NCI-H226 (cell line): ENCODE results near the gene ZNF189.
"Not testable (repeated sequence)": the region's sequence is repeated elsewhere in the genome, so short reads cannot be mapped to it uniquely, and the experiment has no call there.

Experiments
- DNase-seq: peaks from one replicate; pipeline ENCODE4 v3.0.0-alpha.2; 2015

The ZNF189 gene

GRCh38 chr9:101381118-101381517 is 17.5 kb upstream of the ZNF189 start:
- no peak for DNase-seq

GRCh38 chr9:101381833-101382342 is 16.8 kb upstream of the ZNF189 start:
- no peak for DNase-seq

DNA sequence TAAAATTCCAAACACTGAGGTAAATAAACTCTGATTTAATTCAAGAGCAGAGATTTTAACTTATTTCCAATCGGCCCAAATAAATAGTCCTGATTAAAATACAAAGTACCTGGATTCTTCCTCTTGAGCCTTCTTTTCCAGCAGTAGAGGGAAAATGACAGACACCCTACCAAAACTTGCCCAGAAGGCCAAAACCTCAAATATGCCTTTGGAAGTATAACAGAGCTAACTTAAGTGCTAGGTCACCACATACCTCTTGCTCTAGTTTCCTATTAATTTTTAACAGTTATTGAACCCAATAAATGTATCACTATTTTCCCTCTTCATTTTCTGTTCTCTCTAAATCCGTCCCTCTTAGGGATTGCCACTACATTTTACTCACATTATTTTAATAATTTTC is 15.3 kb upstream of the ZNF189 start:
- DNase-seq: no peak

- not testable (repeated sequence) for DNase-seq
Observed at GRCh38 chr9:101384873-101385536, 13.6 kb upstream of the ZNF189 start, which contains the start of gene BAAT. Gene BAAT (minus strand): TSS chr9:101385006. CDS start chr9:101371404, 13,602 bp downstream.

DNA sequence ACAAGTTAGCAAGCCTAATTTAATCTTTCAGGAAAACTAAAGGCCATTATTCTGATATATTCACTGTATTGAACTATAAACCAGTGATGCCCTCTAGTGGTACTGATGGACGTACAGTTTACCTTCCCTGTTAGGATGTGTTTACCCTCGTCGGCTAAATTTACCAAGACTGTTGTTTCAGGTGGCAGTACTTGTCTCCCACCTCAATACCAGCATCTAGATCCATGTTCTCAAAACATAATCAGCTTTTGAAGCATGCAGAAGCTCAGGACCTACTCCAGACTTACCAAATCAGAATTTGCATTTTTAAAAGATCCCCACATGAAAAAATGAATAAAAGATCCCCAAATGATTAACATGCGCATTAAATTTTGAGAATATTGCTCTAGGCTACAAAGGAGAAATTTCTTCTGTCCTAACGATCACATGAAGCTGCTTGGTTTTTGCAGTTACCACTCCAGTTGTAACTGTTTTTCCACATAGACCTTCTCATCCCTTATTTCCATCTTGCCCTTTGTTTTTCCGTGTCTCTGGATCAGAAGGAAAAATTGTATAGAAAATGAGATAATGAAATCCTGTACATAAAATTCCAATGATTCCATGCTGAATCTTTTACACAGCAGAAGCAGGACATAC is 10.7 kb upstream of the ZNF189 start:
- no peak for DNase-seq

DNA sequence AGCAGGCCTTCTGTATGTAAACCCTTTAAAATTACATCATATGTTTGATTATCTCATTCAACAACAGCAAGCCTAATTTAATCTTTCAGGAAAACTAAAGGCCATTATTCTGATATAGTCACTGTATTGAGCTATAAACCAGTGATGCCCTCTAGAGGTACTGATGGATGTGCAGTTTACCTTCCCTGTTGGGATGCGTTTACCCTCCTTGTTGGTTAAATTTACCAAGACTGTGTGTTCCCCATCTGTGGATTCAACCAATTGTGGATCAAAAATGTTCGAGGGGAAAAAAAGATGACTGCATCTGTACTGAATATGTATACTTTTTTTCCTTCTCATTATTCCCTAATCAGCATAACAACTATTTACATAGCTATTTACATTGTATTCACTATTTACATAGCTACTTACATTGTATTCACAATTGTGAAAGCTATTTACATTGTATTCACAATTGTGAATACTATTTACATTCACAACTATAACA is 10.1 kb upstream of the ZNF189 start:
- no peak for DNase-seq

DNA sequence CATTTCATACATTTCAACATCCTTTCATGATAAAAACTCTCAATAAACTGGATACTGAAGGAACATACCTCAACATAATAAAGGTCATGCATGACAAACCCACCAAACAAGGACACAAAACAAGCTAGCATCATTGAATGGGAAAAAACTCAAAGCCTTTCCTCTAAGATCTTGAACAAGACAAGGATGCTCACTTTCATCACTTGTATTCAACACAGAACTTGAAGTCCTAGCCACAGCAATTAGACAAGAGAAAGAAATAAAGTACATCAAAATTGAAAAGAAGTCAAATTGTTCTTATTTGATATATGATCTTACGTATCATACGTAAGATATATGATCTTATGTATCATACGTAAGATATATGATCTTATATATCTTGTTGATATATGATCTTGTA is 5.5 kb upstream of the ZNF189 start:
- DNase-seq: no peak

- DNase-seq: no peak
Observed at GRCh38 chr9:101394687-101395086, 4.0 kb upstream of the ZNF189 start.

- DNase-seq: no peak
Observed at GRCh38 chr9:101397746-101398067, 944 bp upstream of the ZNF189 start.

GRCh38 chr9:101398930-101399642 is 435 bp downstream of the ZNF189 start:
- DNase-seq: no peak

DNA sequence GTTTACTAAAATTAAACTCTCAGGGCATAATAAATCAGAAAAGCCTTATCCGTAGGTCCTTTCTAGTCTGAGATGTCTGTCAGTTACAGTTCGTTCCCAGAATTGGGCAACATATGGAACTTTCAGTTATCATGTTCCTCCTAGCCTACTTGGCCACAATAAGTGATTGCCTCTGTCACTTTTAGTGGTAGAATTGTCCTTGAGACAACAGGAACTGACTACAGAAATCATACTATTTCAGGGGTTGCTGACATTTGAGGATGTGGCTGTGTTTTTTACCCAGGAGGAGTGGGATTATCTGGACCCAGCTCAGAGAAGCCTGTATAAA is 956 bp downstream of the ZNF189 start:
- no peak for DNase-seq

GRCh38 chr9:101400120-101400519 is 1.5 kb downstream of the ZNF189 start:
- DNase-seq: no peak

DNA sequence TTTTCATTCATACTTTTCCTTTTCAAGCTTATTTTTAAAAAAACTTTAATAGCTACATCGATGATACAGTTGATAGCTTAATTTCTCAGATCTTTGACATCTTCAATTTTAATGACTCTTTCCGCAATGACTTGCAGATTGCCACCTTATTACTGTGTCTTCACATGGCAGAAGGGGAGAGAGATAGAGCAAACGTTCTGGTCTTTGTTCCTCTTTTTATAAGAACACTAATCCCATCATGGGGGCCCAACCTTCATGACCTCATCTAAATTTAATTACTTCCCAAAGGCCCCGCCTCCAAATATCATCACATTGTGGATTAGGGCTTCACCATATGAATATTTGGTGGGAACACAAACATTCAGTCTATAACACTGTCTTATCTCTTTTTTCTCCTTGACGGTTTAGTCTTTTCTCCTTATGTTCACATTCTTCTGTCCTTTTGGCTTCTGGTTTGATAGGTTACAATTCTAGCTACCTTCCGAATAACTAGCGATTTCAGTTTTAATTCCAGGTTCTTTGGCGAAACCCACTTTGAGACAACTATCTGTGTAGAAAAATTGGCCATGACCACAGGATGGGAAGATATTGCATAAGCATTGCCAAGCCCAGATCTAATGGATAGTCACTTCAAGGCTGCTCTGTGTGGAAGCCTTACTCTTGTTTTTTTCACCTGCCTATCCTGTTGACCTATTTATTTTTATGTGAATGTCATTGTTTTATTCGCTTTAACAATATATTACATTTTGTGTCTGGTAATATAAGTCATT is 5.0 kb downstream of the ZNF189 start:
- DNase-seq: no peak

DNA sequence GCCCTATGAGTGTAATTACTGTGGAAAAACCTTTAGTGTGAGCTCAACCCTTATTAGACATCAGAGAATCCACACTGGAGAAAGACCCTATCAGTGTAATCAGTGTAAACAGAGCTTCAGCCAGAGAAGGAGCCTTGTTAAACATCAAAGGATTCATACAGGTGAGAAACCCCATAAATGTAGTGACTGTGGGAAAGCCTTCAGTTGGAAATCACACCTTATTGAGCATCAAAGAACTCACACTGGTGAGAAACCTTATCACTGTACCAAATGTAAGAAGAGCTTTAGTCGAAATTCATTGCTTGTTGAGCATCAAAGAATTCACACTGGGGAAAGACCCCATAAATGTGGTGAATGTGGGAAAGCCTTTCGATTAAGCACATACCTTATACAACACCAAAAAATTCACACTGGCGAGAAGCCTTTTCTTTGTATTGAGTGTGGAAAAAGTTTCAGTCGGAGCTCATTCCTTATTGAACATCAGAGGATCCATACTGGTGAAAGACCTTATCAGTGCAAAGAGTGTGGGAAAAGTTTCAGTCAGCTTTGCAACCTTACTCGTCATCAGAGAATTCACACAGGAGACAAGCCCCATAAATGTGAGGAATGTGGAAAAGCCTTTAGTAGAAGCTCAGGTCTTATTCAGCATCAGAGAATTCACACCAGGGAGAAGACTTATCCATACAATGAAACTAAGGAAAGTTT is 9.9 kb downstream of the ZNF189 start:
- DNase-seq: no peak

GRCh38 chr9:101409079-101409477 is 10.4 kb downstream of the ZNF189 start:
- no peak for DNase-seq

- no peak for DNase-seq
Observed at GRCh38 chr9:101414839-101415238, 16.2 kb downstream of the ZNF189 start.

- DNase-seq: no peak
Observed at GRCh38 chr9:101415578-101415977, 16.9 kb downstream of the ZNF189 start.

DNA sequence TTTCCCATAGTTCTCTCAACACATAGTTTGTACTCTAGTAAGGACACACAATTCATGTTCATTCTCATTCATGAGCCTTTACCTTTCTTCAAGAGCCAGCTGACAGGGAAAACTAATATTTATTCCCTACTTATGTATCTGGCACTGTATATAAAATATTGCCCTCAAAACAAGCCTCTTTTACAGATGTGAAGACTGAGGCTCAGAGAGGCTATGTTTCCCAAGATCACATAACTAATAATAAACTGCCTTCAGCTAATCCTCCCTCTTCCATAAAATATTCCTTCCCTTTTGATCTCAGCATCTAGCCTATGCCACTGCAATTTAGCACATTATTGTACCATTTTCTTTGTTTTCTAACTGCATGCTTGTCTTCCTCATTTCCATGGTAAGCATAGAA is 18.7 kb downstream of the ZNF189 start:
- no peak for DNase-seq

DNA sequence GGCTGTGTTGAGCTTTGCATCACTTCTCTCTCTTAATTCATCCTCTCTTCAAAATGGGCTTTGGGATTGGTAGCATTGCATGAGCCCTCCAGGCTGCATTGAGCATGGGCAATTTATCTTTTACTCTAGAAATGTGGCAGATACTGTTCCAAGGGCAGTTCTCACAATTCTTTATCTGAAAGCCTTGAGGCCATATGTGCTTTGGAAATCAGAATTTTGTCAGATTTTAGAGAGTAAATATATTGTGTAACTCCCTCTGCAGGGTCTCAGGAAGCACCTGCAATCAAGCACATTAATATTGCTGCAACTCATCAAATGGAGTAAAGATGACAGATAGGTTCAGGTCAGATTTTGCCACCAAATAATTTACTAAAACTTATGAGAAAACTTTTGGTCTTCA is 19.3 kb downstream of the ZNF189 start:
- DNase-seq: peak; percentile 6

- DNase-seq: peak; percentile 36
Observed at GRCh38 chr9:101418518-101419430, 20.1 kb downstream of the ZNF189 start.

GRCh38 chr9:101419863-101420262 is 21.2 kb downstream of the ZNF189 start:
- DNase-seq: no peak
